GM19043 (cell line): Measurements from ENCODE around the gene REV3L.
A peak's percentile ranks its signal among the peaks of the same experiment; 100 is the strongest.

Source experiments
- ATAC-seq: cut with Tn5 transposase; IDR thresholded peaks from one replicate; pipeline ENCODE4 v1.9.1; 2021; ENCODE audit warnings: low read depth; ENCODE audit not compliant: unreplicated experiment

The REV3L gene

DNA sequence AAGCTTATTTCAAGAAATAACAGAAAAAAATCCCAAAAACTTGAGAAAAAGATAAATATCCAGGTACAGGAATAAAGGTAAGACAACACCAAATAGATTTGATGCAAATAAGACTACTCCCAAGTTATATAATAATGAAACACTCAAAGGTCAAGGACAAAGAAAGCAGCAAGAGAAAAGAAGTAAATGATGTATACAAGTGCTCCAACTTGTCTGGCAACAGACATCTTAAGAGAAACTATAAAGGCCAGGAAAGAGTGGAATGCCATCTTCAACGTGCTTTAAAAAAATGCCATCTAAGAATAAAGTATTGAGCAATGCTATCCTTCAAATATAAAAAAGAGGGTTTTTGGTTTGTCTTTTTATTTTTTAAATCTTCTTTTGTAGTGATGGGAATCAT is 54.2 kb downstream of the REV3L start:
- no peak for ATAC-seq

DNA sequence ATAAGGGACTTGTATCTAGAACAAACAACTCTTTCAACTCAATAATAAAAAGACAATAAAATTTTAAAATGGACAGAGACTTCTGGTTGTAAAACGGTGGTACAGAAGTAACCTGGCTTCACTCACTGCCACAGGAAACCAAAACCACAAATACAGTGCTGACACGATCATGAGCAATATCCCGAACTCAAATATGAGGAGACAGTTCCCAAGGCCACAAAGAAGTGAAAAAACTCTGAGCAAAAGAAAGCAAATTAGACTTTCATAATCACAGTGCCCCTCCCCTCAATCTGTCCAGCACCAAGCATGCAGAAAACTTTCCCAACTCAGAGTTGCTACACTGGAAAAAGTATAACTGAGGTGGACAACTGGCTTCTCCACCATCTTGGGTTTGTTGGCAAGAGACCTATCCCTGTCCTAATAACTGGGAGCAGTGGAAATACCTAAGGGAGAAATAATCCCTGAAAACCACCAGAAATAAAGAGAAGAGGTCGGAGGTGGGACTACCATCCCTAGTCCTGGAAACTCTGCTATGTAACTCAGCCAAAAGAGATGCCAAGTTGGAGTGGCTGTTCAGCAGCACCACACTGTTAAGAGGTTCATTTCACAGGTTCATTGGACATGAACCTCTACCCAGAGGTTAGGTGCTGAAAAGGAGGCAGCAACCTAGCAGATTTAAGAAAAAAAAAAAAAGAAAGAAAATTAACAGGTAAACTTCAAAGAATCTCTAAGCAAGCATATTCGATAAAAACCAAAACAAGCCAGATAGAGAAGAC is 55.5 kb downstream of the REV3L start:
- no peak for ATAC-seq

DNA sequence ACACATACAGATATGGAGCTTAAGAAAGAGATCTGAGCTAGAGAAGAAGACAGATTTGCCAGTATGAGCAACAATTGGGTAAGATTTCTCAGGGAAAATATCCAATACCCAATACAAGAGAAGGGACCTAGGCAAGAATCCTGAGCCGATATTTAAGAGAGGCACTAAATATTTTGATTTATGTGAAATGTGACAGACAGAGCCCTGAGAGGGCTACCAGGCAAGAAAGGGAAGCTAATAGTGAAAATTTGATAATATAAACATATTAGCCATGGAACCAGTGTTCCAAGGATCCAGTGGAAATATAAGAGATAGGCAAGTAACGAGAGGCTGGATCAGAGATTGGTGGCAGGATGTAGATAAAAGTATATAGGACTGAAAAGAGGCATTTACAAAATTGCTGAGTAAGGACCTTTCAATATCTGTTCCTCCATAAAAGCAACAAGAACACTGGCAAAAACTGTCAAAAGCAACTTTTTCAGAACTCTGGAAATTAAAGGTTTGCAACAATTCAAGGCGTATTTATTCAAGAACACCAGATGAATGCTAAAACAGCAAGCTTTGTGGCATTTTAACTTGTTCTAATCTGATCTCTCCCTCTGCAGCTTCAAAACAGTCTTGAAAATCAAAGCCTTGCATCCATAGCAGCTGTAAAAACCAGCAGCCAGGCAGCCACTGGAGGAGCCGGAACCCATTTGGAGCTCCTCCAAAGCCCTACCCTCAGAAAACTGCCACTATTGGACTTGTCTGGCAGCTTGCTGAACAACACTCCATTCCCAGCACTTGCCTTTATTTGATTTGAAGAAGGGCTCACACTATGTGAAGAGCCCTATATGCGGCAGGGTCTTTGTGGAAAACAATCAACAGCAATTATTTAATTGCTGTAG is 58.8 kb downstream of the REV3L start:
- ATAC-seq: no peak

DNA sequence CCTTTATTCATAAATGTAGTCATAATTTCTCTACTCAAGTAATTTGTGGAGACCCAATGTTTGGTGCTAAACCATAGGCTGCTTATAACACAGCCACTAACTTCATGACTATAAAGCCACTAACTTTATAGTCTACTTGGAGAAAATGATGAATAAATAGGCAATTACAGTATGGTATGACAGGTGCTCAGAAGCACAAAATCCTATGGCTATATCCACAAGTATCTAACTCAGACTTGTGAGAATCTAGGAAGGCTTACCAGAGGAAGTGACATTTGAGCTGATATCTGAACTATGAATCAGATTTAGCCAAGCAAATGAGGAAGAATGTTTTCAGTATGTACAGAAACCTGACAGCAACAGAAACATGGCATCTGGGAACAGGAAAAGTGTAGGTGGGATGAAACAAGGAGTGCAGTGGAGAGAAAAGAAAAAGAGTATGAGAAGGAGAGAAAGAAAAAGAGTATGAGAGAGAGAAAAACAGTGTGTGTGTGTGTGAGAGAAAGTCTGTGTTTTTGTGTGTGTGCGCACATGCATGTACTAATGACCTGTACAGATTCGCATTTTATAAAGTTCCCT is 59.9 kb downstream of the REV3L start:
- no peak for ATAC-seq

DNA sequence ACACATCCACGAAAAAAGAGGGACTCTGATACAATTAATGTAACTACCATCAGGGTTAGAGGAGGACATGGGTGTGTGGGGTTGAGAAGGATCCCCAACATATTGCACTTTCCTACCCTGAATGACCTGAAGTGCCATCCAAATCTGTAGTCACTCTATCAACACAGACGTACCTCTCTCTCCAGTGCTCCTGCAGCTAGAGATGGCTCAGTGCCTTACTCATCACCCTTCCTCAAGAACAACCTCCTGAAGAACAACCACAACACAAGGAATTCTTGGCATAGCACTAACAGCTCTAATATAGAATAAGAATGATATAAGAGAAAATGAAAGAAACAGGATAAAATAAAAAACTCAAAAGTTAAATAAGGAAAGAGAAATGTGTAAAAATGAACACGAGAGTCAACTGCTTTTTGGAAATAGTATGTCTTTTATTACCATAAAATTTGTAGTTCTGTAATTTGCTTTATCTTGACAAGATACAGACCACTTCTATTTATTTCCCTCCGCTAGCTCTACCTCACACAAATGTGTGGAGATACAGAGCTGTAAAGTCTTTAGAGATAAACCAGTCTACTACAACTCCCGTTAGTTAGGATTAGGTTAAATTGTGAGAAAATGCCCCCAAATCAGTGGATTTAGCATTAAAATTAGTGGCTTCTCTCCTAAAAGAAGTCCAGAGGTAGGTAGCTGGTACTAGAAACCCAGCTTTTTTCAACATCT is 63.9 kb downstream of the REV3L start:
- no peak for ATAC-seq

DNA sequence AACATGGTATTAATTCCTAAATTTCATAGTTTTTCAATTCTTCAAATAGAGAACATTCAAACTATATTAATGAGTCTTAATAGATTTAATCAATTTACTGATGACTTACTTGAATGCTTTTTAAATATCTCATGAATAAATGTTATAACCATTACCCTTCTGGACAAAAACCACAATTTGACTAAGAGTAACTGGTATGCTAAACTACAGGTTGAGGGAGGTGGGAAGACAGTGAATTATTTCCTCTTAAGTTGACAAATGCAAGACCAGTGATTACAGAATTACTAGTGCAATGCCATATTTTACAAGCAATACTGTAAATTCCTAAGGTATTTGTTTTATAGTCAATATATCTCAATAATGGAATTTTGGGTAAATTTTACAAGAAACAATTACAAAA is 65.1 kb downstream of the REV3L start:
- no peak for ATAC-seq

DNA sequence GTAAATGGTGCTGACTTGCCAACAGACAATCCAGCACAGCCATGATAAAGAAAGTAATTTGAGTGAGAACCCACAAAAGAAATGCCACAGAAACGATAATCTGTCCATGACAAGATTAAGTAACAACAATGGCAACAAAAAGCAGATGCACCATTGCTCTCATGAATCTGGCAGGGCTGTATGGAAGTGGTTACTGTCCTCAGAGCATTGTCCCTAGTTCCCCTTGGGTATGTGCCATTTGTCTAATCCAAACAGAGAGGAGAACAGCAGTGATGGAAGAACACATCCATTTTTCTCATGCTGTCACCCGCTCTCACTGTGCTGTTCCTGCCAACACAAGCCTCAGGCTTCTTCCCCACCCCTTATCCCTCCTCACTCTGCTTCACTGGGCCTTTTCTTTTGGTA is 65.8 kb downstream of the REV3L start:
- ATAC-seq: no peak

DNA sequence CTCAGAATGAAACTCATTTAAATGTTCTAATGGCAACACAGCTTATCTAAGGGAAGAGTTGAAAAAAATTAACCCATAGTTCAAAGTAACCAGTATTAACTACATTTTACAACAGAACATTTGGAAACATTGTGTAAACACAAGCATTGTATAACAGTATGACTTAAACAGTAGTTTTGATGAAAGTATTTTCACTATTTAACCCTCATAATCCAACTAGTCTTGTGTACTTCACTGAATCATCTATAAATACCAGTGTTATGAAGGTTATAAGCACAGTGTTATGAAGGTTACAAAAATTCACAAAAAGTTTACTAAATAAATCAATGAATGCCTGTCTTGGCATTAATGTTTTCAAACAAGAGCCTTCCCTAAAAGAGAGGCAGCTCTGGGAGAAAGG is 66.5 kb downstream of the REV3L start:
- no peak for ATAC-seq

DNA sequence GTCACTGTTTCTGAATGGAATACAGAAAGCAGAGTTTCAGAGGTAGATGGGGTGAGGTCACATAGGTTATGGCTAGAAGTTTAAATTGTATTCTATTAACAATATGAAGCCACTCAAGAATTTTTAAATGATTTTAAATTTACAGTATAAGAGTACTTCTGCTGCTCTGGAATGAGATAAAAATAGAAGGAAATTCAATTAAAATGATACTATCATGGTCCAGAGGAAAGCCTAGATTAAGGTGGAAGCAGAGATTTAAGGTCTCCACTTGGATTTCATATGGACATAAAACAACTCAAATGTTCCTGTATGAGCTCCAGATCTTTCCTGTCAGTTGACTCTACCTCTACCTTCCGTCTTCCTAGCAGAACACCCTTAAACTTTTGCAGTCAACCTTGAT is 68.6 kb downstream of the REV3L start:
- ATAC-seq: no peak

DNA sequence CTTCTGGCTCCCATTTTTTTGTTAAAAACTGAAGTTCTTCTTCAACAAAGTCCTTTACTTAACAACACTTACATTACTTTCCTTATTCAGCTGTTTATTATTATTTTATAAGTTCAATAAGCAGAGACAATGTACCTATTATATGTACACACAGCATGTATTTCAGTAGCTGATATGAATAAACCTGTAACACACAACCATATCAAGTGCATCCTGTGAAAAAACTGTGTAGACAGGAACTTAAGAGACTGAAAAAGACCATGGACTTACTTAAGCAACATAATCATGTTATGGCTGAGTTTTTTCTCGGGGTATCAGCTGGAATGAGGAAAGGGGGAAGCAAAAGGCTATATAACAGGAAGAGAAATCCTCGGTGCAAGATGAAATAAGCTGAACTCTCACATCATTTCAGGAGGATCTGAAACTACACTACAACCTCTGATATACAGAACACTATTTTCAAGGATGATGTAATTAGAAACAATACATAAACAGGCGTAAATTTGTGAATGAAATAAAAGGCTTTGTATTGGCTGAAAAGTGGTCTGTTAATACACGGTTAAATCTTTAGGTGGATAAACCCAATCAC is 70.9 kb downstream of the REV3L start:
- peak; percentile 54 for ATAC-seq

DNA sequence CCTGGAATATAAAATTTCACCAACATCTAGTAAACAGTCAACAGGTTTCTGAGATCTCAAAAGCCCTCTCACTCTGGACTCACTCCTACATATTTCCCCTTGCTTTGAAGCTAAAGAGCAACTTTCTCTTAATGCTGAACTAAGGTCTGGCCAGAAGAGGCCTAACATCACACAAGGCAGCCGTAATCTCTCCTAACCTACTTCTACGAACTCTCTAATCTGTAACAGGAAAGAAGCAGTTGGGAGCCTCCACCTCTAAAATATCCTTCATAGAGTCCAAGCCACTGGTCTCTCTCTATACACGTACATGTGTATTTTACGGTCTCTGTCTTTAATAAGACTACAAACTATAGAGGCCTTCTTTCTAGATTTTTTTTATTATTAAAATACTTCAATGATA is 72.0 kb downstream of the REV3L start:
- ATAC-seq: no peak

DNA sequence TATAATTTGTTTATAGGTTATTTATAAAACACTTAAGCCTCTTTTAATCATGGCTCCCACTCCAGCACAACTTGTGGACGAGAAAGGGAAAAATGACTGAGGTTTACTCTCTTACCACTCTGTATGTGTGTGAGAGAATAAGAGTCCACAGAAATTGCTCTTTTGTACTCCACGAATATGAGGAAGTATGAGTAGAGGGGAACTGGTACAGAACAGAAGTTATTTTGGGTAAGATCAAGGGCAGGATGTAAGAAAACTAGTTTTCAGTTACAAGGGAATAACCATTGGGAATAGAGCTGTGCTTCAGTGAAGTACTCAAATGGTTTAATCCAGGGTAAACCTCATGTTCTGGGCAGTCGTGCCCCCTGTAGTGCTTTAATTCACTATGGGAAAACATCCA is 72.6 kb downstream of the REV3L start:
- ATAC-seq: no peak

DNA sequence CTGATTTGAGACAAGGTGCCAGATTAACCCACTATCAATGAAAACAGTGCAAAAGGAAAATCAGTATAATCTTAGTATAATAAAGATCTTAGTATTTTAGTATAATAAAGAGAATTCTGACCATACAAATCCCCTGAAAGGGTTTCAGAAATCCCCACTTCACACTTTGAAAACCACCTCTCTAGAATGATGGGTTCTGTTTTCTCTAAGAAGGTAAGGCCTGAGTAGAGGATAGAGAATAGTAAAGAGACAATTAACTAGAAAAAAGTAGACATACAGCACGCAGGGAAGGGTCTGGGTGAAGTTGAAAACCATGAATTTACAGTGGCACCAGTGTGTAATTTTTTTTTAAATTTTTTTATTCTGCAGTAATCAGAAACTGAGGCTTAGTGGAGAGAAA is 73.6 kb downstream of the REV3L start:
- no peak for ATAC-seq

DNA sequence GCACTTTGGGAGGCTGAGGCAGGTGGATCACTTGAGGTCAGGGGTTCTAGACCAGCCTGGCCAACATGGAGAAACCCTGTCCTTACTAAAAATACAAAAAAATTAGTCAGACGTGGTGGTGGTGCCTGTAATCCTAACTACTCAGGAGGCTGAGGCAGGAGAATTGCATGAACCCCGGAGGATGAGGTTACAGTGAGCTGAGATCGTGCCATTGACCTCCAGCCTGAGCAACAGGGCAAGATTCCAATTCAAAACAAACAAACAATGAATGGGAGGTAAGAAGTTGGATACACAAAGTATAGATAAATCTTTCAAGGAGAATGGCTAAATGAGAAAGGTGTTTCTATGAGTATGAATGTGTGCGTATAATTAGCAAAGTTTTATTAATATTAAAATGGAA is 75.3 kb downstream of the REV3L start:
- no peak for ATAC-seq

DNA sequence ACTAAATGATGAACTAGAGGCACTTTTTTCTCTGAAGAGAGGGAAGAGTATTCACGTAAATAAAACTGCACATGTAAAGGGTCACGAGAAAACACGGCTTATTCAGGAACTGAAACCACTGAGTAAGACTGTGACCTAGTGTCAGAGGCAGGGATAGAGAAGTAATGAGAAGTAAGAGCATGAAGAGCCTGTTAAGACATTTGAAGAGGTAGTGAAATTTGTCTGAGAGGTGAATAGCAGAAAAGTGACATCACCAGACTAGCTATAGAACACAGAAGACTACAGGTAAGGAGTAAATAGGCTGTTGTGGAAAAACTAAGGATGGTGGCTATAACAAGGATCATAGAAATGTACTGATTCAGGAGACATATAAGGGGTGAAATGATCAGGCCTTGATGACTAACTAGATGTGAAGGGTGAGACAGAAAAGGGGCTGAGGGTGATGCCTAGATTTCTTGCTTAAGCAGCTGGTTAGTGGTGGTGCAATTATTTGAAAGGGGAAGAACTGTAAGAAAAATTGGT is 76.8 kb downstream of the REV3L start:
- peak; percentile 98 for ATAC-seq

DNA sequence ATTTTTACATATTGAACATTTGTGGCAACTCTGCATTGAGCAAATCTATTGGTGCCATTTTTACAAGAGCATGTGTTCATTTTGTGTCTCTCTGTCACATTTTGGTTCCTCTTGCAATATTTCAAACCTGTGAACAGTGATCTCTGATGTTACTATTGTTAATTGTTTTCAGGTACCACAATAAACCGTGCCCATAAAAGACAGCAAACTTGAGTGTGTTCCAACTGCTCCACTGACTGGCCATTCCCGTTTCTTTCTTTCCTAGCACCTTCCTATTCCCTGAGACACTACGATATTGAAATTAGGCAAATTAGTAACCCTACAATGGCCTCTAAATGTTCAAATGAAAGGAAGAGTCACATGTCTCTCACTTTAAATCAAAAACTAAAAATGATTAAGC is 79.6 kb downstream of the REV3L start:
- no peak for ATAC-seq

DNA sequence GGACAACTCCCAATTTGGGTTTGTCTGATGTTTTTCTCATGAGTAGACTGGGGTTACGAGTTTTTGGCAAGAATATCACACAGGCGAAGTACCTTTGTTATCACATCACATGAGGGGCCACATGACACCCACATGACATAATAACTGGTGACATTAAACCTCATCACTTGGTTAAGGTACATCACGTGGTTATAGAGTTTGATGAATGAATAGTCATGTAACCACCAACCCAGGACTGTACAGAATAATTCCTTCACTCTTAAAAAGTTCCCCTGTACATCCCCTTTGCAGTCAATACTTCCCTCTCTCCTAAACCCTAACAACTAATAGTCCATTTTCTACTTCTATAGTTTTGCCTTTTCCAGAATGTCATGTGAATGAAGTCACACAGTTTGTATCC is 83.4 kb downstream of the REV3L start:
- ATAC-seq: no peak

DNA sequence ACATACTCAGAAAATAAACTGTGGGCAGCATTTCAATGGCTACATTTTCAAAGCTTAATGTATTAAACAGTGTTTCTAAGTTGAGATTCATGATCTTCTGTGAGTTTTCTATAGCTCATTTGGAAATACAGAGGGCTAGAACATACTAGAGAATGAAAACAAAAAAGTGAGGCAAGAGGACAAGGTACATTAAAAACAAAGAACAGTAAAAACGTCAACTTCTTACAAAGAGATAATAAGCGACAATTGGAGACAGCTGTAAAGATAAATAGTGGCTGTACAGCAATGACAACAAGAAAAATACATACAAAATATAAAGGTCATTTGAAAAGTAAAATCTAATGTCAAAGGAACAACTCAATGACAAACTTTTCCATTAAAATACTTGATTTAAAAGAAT is 94.3 kb downstream of the REV3L start:
- no peak for ATAC-seq

DNA sequence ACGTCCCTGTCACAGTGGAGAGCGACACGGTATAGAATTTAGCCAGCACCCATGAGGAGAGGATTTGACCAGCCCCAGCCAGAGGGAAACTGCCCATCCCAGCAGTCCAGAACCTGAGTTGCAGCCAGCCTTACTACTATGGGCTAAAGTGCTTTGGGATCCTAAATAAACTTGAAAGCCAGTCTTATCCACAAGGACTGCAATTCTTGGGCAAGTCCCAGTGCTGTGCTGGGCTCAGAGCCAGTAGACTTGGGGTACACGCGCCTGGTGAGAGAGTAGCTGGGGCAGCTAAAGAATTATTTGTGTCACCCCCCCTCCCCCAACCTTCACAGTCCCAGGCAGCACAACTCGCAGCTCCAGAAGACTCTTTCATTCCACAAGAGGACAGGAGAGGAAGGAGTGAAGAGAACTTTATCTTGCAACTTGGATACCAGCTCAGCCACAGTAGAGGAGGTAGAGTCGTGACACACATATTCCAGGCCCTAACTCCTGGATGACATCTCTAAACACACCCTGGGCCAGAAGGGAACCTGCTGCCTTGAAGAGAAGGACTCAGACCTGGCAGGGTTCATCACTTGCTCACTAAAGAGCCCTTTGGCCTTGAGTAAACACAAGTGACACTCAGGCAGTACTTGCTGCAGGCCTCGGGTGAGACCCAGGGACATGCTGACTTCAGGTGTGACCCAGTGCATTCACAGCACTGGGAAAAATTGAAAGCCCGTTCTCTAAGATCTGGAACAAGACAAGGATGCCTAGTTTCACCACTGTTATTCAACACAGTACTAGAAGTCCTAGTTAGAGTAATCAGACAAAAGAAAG is 100.3 kb downstream of the REV3L start:
- no peak for ATAC-seq

DNA sequence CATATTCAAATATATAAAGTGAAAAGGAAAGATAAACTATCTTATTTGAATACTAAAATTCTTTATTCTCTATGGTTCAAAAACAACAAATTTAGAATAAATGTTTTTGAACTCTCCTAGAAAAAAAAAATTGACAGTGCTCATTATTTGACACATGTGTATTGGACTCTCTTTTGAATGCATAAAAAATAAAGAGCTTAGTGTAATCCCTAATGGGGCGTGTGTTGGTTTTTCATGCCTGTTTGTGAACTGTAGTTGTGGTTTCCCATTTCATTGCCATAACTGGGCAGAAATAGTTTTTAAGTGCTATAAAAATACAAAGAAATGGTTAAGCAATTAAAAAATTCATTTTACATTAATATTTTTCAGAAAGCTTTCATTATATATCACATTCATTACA is 101.3 kb downstream of the REV3L start:
- ATAC-seq: no peak
